Thoracic aorta (tissue), 2 donors: ENCODE data around the gene PSTK. TPM values are rescaled to one million over a fixed set of nuclear protein-coding genes. Genes with fewer than 3 reads are reported as not detected.

ENCODE experiments used
- ATAC-seq: fragments of 150-250 bp; one replicate; pipeline ENCODE4 v1.8.0; 2017; ENCODE audit warnings: low read depth; ENCODE audit not compliant: insufficient number of reproducible peaks, low FRiP score
- DNase-seq: peaks from one replicate; pipeline ENCODE4 v3.0.0-alpha.2; 2020; ENCODE audit warnings: low spot score
- H3K27ac ChIP-seq, 2 donors: fragments of 200-600 bp; sonication (generic); 1 replicate in 1 of 2; 2 replicates in 1 of 2; pipeline ENCODE4 v1.5.1; 2016; ENCODE audit warnings: mild to moderate bottlenecking in 2 of 2, moderate library complexity in 2 of 2
- H3K27me3 ChIP-seq: fragments of 200-600 bp; sonication (generic); replicated peaks from 2 replicates; pipeline ENCODE4 v1.6.0; 2016; ENCODE audit warnings: mild to moderate bottlenecking; ENCODE audit not compliant: insufficient read depth
- H3K36me3 ChIP-seq: fragments of 200-600 bp; sonication (generic); one replicate; pipeline ENCODE4 v1.5.1; 2016
- H3K4me1 ChIP-seq, 2 donors: fragments of 200-600 bp; sonication (generic); 1 replicate in 1 of 2; 2 replicates in 1 of 2; pipeline versions ENCODE4 v1.5.1 to v1.6.0; 2016; ENCODE audit warnings: low read depth in 2 of 2, mild to moderate bottlenecking in 1 of 2; ENCODE audit not compliant: control insufficient read depth in 1 of 2
- H3K4me3 ChIP-seq: fragments of 200-600 bp; sonication (generic); 2 replicates; pipeline ENCODE4 v1.5.1; 2016; ENCODE audit warnings: mild to moderate bottlenecking
- H3K9me3 ChIP-seq: fragments of 200-600 bp; sonication (generic); 2 replicates; pipeline ENCODE4 v1.5.1; 2016
- CTCF ChIP-seq: fragments of 200-600 bp; sonication (generic); IDR thresholded peaks from one replicate; pipeline ENCODE4 v1.5.1; 2019; ENCODE audit warnings: antibody characterized with exemption
- total RNA-seq, 2 donors: library from RNA; depleted of rRNA; stranded (reverse); fragments of >200 nt; gene quantifications; one replicate each; pipeline versions ENCODE4 v1.1.0 to v1.2.3, GENCODE V29; 2016

PSTK gene
- total RNA-seq, 2 donors from 2014 or later = 0.95 to 1.1 TPM

DNA sequence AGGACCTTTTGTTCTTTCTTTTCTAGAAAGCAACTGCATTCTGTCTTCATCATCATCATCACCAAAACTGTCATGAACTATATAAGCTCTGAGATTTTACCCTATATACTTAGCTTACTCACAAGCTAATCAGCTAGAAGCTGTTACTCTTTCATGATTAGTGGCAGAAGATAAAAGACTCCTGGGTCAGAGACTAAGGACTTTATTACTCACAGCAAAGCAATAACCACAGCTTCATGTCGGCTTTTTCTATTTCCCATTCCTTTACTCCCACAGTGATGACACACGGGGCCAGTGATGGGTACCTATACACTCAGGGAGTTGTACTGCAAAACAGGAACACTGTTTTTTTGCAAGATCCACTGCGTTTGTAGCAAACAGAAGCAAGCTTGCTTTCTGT lies 17.8 kb upstream of the PSTK start:
- Histone ChIP-seq H3K27me3 (no peaks in the 10 kb centered on the region), H3K4me3 (no peak overlapping the region), H3K4me1 (no peaks in the 10 kb centered on the region), H3K9me3 (peaks cover 9% of the 10 kb centered on the region), H3K36me3 (no peaks in the 10 kb centered on the region), H3K27ac (no peak overlapping the region)
- TF ChIP-seq CTCF = no peak
- DNase-seq (no peak), ATAC-seq (no peak)

DNA sequence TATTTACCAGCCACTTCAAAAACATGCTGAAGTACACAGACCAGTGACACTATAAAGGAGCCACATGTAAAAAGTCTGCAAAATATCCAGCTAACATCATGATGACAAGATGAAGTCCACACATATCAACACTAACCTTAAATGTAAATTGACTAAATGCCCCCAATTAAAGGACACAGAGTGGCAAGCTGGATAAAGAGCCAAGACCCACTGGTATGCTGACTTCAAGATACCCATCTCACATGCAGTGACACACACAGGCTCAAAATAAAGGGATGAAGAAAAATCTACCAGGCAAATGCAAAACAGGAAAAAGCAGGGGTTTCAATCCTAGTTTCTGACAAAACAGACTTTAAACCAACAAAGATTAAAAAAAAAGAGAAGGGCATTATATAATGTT lies 13.3 kb upstream of the PSTK start:
- TF ChIP-seq CTCF = no peak
- no peaks in the 10 kb centered on the region for H3K27me3 ChIP-seq
- H3K36me3 ChIP-seq = no peaks in the 10 kb centered on the region
- H3K4me1 ChIP-seq = no peaks in the 10 kb centered on the region
- no peak for ATAC-seq
- DNase-seq = no peak
- H3K4me3 ChIP-seq = no peak overlapping the region
- no peak overlapping the region for H3K27ac ChIP-seq
- H3K9me3 ChIP-seq = peaks cover 14% of the 10 kb centered on the region

DNA sequence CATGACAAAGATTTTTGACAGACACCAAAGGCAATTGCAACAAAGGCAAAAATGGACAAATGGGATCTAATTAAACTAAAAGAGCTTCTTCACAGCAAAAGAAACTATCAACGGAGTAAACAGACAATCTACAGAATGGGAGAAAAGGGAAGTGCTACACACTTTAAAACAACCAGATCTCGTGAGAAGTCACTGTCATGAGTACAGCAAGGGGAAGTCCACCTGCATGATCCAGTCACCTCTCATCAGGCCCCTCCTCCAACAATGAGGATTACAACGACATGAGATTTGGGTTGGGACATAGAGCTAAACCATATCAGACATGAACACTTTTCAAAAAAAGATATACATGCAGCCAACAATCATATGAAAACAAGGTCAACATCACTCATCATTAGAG lies 11.5 kb upstream of the PSTK start:
- H3K27ac ChIP-seq = no peak overlapping the region
- H3K4me1 ChIP-seq = no peaks in the 10 kb centered on the region
- H3K27me3 ChIP-seq = no peaks in the 10 kb centered on the region
- H3K36me3 ChIP-seq = no peaks in the 10 kb centered on the region
- peaks cover 14% of the 10 kb centered on the region for H3K9me3 ChIP-seq
- no peak for TF ChIP-seq CTCF
- ATAC-seq (no peak), DNase-seq (no peak)
- no peak overlapping the region for H3K4me3 ChIP-seq

- TF ChIP-seq CTCF = no peak
- no peaks in the 10 kb centered on the region for H3K27me3 ChIP-seq
- H3K36me3 ChIP-seq = no peaks in the 10 kb centered on the region
- no peaks in the 10 kb centered on the region for H3K4me1 ChIP-seq
- no peaks in the 10 kb centered on the region for H3K9me3 ChIP-seq
- ATAC-seq (no peak), DNase-seq (no peak)
- no peak overlapping the region for H3K27ac ChIP-seq
- H3K4me3 ChIP-seq = no peak overlapping the region
Measured at GRCh38 chr10:122974023-122974422, 6.2 kb upstream of the PSTK start.

DNA sequence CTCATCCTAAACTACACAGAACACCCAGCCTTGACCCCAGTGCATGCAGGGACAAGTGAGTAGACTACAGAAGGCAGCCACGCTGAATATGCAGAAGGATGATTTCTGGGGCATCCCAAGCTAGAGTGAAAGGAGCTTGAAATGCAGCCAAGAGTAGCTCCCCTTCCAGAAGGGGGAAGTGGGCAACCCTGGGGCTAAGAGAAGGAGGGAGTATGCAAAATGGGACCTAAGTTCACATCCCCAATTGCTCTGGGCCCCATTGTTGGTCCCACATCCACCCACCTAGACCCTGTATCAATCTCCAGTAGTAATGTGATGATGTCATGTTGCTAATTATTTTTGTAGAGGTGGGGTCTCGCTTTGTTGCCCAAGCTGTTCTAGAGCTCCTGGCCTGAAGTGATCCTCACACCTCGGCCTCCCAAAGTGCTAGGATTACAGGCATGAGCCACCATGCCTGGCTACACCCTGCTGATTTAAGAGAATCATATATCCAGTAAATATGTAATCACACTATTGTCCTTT lies 5.6 kb upstream of the PSTK start:
- Histone ChIP-seq H3K27ac (no peak overlapping the region), H3K27me3 (no peaks in the 10 kb centered on the region), H3K9me3 (no peaks in the 10 kb centered on the region), H3K36me3 (no peaks in the 10 kb centered on the region), H3K4me3 (no peak overlapping the region), H3K4me1 (peaks cover 1 to 3% of the 10 kb centered on the region in 2 donors)
- DNase-seq (no peak), ATAC-seq (no peak)
- no peak for TF ChIP-seq CTCF
